Astrocyte of the spinal cord (primary cell): Measurements from ENCODE around the gene MTUS2.

Experiments used
- DNase-seq: peaks from one replicate; pipeline ENCODE4 v3.0.0; 2011; ENCODE audit warnings: low read depth, low spot score
- H3K4me3 ChIP-seq: 2 replicates; pipeline ENCODE4 v1.5.1; 2011; ENCODE audit warnings: low read depth, mild to moderate bottlenecking, low read length, moderate library complexity
- CTCF ChIP-seq: IDR thresholded peaks from 2 replicates; pipeline ENCODE4 v1.5.1; 2012; ENCODE audit warnings: low read depth, mild to moderate bottlenecking, low read length, inconsistent platforms
- in situ Hi-C: cut with HindIII; loops from 2 replicates; pipeline ENCODE4 v1.10.0; 2017; ENCODE audit warnings: low sequenced_read_pairs

The MTUS2 gene

DNA sequence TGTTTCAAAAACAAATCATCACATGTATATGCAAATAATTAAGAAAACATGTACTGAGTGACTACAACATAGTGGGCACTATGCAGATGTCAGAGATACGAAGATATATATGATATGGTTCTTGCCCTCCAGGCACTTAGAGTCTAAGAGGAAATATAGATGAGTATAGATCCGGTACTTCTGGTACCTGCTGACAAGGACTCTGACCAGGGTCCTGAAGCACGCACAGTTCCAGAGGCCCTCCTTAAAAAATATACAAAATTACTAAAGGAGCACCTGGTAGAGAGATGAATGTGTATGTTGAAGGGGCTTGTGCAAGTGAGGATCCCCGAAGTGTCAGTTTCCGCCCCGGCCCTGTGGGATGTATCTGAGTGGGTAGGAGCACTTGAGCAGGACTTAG is 31.3 kb downstream of the MTUS2 start:
- no peak for TF ChIP-seq CTCF
- in situ Hi-C loops: no loop called here
- no peak overlapping the region for H3K4me3 ChIP-seq
- no peak for DNase-seq

- no peak for TF ChIP-seq CTCF
- H3K4me3 ChIP-seq: no peak overlapping the region
- in situ Hi-C loops: no loop called here
- DNase-seq: no peak
These were observed 34.5 kb downstream of the MTUS2 start for GRCh38 chr13:28854657-28855056.

- in situ Hi-C loops: no loop called here
- TF ChIP-seq CTCF: no peak
- no peak for DNase-seq
- no peak overlapping the region for H3K4me3 ChIP-seq
These were observed 36.1 kb downstream of the MTUS2 start for GRCh38 chr13:28856287-28856686.

GRCh38 chr13:28859069-28859468 is 38.9 kb downstream of the MTUS2 start:
- in situ Hi-C loops: no loop called here
- no peak for DNase-seq
- H3K4me3 ChIP-seq: no peak overlapping the region
- no peak for TF ChIP-seq CTCF

- TF ChIP-seq CTCF: no peak
- in situ Hi-C loops: no loop called here
- no peak for DNase-seq
- H3K4me3 ChIP-seq: no peak overlapping the region
These were observed 39.6 kb downstream of the MTUS2 start for GRCh38 chr13:28859717-28860116.

DNA sequence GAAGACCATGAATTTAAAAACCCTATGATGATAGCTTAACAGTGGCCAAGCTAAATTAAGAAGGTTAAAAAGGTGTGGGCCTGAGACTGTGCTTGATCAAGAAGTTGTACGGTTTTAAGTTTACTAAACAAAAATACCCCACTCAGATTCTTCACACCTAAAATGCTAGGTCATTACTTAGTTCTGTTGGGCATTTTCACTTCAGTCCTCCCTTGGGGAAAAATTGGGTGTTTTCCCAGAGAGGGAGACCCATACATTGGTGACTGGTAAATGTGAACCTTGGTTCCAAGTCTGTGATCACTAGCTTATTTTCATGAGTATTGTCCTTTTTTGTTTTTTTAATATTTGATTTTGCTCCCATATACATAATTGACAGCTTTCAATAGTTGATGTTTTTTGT is 44.4 kb downstream of the MTUS2 start:
- DNase-seq: no peak

More for the DNA sequence above, 44.4 kb downstream of the MTUS2 start:
- TF ChIP-seq CTCF: no peak
- H3K4me3 ChIP-seq: no peak overlapping the region
- in situ Hi-C loops: no loop called here
